ENCODE measurements around the gene PSMD9. TPM values are rescaled to one million over a fixed set of nuclear protein-coding genes. Genes with fewer than 3 reads are reported as not detected.
A peak's percentile ranks its signal among the peaks of the same experiment; 100 is the strongest.
"Not testable (repeated sequence)": the region's sequence is repeated elsewhere in the genome, so short reads cannot be mapped to it uniquely, and the experiment has no call there.

PSMD9 gene
- total RNA-seq, 1 donor, result 28.9 TPM

GRCh38 chr12:121861636-121862254 lies 26.8 kb upstream of the PSMD9 start:
- peak overlapping the region; percentile 25 for H3K4me3 ChIP-seq (ENCODE audit: low read depth, low read length)
- no peak for TF ChIP-seq CTCF (IDR thresholded peaks at IDR 0.05; ENCODE audit: insufficient read depth, low read depth, low read length)
- DNase-seq (ENCODE audit: low read depth), result peak; percentile 92

- TF ChIP-seq CTCF (IDR thresholded peaks at IDR 0.05; ENCODE audit: insufficient read depth, low read depth, low read length), result no peak
- no peak overlapping the region for H3K4me3 ChIP-seq (ENCODE audit: low read depth, low read length)
- no peak for DNase-seq (ENCODE audit: low read depth)
These were observed 22.3 kb upstream of the PSMD9 start for GRCh38 chr12:121866331-121866730.

DNA sequence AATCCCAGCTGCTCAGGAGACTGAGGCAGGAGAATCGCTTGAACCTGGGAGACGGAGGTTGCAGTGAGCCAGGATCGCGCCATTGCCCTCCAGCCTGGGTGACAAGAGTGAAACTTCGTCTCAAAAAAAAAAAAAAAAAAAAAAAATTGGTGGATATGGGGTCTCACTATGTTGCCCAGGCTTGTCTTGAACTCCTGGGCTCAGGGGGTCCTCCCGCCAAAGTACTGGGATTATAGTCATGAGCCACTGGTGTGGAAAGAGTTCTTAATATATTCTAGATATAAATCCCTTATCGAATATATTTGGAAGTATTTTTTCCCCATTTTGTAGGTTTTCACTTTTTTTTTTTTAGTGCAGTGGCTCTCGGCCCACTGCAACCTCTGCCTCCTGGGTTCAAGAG lies 19.4 kb upstream of the PSMD9 start:
- H3K4me3 ChIP-seq (ENCODE audit: low read depth, low read length); DNase-seq (ENCODE audit: low read depth): not testable (repeated sequence)

- no peak for TF ChIP-seq CTCF (IDR thresholded peaks at IDR 0.05; ENCODE audit: insufficient read depth, low read depth, low read length)
- H3K4me3 ChIP-seq (ENCODE audit: low read depth, low read length), result no peak overlapping the region
- DNase-seq (ENCODE audit: low read depth), result no peak
These were observed 17.1 kb upstream of the PSMD9 start for GRCh38 chr12:121871467-121871866.

DNA sequence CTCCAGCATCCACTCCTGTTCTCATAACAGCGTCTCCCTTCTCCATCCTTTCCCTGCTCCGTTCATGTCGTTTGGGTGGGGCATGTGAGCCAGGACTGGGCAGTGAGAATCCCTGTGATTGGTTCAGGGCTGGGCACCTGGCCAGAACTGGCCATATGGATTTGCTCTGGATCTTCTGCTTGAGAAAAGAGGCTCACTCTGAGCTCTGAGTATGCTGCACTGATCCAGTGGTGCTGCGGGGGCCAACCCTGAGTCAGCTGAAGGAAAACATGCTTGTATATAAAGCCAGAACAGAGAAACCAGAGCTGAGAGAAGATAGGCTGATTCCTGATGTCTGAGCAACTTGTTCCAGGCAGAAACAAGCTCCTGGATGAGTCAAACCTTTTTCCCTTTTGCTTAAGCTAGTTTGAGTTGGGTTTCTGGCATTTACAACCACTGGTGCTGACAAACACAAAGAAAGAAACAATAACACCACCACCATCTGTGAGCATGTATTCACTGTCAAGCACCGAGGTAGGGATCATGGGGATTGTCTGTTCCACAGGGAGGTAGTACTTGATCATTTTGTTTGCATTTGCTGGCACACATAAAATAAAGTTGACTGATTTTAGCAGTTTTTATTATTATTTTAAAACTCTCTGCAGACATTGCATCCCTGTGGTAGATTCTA lies 15.9 kb upstream of the PSMD9 start:
- TF ChIP-seq CTCF (IDR thresholded peaks at IDR 0.05; ENCODE audit: insufficient read depth, low read depth, low read length), result no peak
- DNase-seq (ENCODE audit: low read depth), result peak; percentile 99
- no peak overlapping the region for H3K4me3 ChIP-seq (ENCODE audit: low read depth, low read length)

DNA sequence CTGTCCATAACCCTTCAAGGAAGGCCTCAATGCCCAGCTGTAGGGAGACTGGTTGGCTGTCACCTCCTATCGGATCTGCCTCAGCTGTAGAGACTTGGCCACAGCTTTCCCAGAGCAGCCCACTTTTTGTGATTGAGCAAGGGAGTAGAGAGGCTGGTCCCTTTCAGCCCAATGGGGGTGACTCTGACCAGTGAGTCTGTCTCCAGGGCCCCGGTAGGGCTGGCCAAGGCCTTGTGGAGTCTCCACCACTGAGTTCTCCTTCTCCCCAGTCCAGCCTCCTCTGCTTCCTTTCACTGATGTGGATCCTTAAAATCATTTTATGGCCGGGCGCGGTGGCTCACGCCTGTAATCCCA lies 15.4 kb upstream of the PSMD9 start:
- H3K4me3 ChIP-seq (ENCODE audit: low read depth, low read length), result no peak overlapping the region
- no peak for TF ChIP-seq CTCF (IDR thresholded peaks at IDR 0.05; ENCODE audit: insufficient read depth, low read depth, low read length)
- DNase-seq (ENCODE audit: low read depth), result peak; percentile 68

DNA sequence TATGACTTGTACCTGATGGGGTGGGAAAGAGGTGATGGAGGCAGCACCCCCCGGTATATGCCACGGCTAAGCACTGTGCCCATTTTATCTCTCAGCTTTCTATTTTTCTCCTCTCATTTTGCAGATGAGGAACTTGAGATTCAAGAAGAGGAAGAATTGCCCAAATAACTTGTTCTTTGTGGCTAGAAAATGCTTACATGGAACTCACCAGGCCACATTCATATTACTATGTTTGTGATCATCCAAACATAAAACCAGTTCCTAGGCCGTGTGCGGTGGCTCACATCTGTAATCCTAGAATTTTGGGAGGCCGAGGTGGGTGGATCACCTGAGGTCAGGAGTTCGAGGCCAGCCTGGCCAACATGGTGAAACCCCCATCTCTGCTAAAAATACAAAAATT lies 14.5 kb upstream of the PSMD9 start:
- H3K4me3 ChIP-seq (ENCODE audit: low read depth, low read length), result no peak overlapping the region
- no peak for DNase-seq (ENCODE audit: low read depth)
- TF ChIP-seq CTCF (IDR thresholded peaks at IDR 0.05; ENCODE audit: insufficient read depth, low read depth, low read length), result no peak

Measured in fibroblast of villous mesenchyme (primary cell).